GM12891 (cell line): ENCODE data around the gene USP20.

Experiments used
- PAX5 ChIP-seq: IDR thresholded peaks from 2 replicates; pipeline ENCODE4 v1.6.1; 2011; ENCODE audit warnings: low read length, moderate library complexity, mild to moderate bottlenecking; ENCODE audit not compliant: insufficient read depth, severe bottlenecking
- POLR2A ChIP-seq: IDR thresholded peaks from 2 replicates; pipeline ENCODE4 v1.6.1; 2011; ENCODE audit warnings: low read depth, low read length, control low read depth
- POLR2AphosphoS5 ChIP-seq: IDR thresholded peaks from 2 replicates; pipeline ENCODE4 v1.6.1; 2011; ENCODE audit warnings: low read depth, low read length, control low read depth
- POU2F2 ChIP-seq: IDR thresholded peaks from 2 replicates; pipeline ENCODE4 v1.6.1; 2011; ENCODE audit warnings: low read depth, mild to moderate bottlenecking, control low read depth, low read length, moderate library complexity
- SPI1 ChIP-seq: IDR thresholded peaks from 2 replicates; pipeline ENCODE4 v1.6.1; 2011; ENCODE audit warnings: low read depth, low read length, control low read depth
- TAF1 ChIP-seq: IDR thresholded peaks from 2 replicates; pipeline ENCODE4 v1.6.1; 2011; ENCODE audit warnings: low read depth, low read length, control low read depth

GRCh38 chr9:129919841-129920240 is 84.6 kb downstream of the USP20 start:
- no peak for TF ChIP-seq POLR2AphosphoS5
- TF ChIP-seq TAF1 = no peak
- TF ChIP-seq POLR2A = no peak
- 0 out of 2 replicates have a peak, but pooled peaks have one; percentile 5 for TF ChIP-seq SPI1
- TF ChIP-seq POU2F2 = no peak
- no peak for TF ChIP-seq PAX5
